Endothelial cell (in vitro differentiated cells): Measurements from ENCODE around the gene CCDC14. TPM values are rescaled to one million over a fixed set of nuclear protein-coding genes. Genes with fewer than 3 reads are reported as not detected.

Experiments
- DNase-seq: peaks from one replicate; pipeline ENCODE4 v3.0.0; 2021; ENCODE audit warnings: low spot score
- H3K27ac Mint-ChIP-seq: one replicate; pipeline ENCODE4 v1.8.0; 2021; ENCODE audit warnings: mixed read lengths, inconsistent platforms; ENCODE audit not compliant: unreplicated experiment
- H3K27me3 Mint-ChIP-seq: one replicate; pipeline ENCODE4 v1.8.0; 2021; ENCODE audit warnings: mild to moderate bottlenecking, moderate library complexity, mixed read lengths, inconsistent platforms; ENCODE audit not compliant: unreplicated experiment
- H3K36me3 Mint-ChIP-seq: one replicate; pipeline ENCODE4 v1.8.0; 2021; ENCODE audit warnings: mild to moderate bottlenecking, low read depth, mixed read lengths, inconsistent platforms; ENCODE audit not compliant: unreplicated experiment
- H3K4me1 Mint-ChIP-seq: one replicate; pipeline ENCODE4 v1.8.0; 2021; ENCODE audit warnings: mild to moderate bottlenecking, mixed read lengths, inconsistent platforms; ENCODE audit not compliant: unreplicated experiment
- H3K4me3 Mint-ChIP-seq: one replicate; pipeline ENCODE4 v1.8.0; 2021; ENCODE audit warnings: mild to moderate bottlenecking, mixed read lengths, inconsistent platforms; ENCODE audit not compliant: unreplicated experiment
- H3K9me3 Mint-ChIP-seq: one replicate; pipeline ENCODE4 v1.8.0; 2021; ENCODE audit warnings: mixed read lengths, inconsistent platforms; ENCODE audit not compliant: unreplicated experiment
- CTCF ChIP-seq: fragments of 200-600 bp; sonication (generic); IDR thresholded peaks from one replicate; pipeline ENCODE4 v1.5.0; 2021; ENCODE audit warnings: antibody characterized with exemption; ENCODE audit not compliant: unreplicated experiment
- total RNA-seq: library from RNA; stranded (reverse); fragmentation: NEBNext Ultra II Directional; extraction: Animal tissue kit (Norgen Biotek cat#: 25700); gene quantifications from one replicate; pipeline ENCODE4 v1.2.1, GENCODE V29; 2021; ENCODE audit not compliant: unreplicated experiment

Gene CCDC14
- total RNA-seq, 1 donor from 2014 or later = 44.5 TPM

GRCh38 chr3:123914829-123915228 is 46.2 kb downstream of the CCDC14 start:
- Mint-ChIP-seq H3K27me3 (no peaks in the 10 kb centered on the region), H3K4me3 (no peak overlapping the region), H3K36me3 (peaks cover under 1% of the 10 kb centered on the region), H3K27ac (no peak overlapping the region), H3K9me3 (no peaks in the 10 kb centered on the region), H3K4me1 (no peaks in the 10 kb centered on the region)
- DNase-seq = no peak
- no peak for TF ChIP-seq CTCF

GRCh38 chr3:123909785-123910184 is 51.2 kb downstream of the CCDC14 start:
- Mint-ChIP-seq H3K4me1 (peaks cover 7% of the 10 kb centered on the region), H3K4me3 (no peak overlapping the region), H3K27me3 (no peaks in the 10 kb centered on the region), H3K9me3 (no peaks in the 10 kb centered on the region), H3K27ac (no peak overlapping the region), H3K36me3 (no peaks in the 10 kb centered on the region)
- DNase-seq = no peak
- TF ChIP-seq CTCF = no peak

GRCh38 chr3:123907720-123908119 is 53.3 kb downstream of the CCDC14 start:
- Mint-ChIP-seq H3K27ac (no peak overlapping the region), H3K4me1 (peaks cover 7% of the 10 kb centered on the region), H3K9me3 (no peaks in the 10 kb centered on the region), H3K27me3 (no peaks in the 10 kb centered on the region), H3K4me3 (no peak overlapping the region), H3K36me3 (no peaks in the 10 kb centered on the region)
- DNase-seq = no peak
- TF ChIP-seq CTCF = no peak

GRCh38 chr3:123899300-123899865 is 61.6 kb downstream of the CCDC14 start:
- H3K9me3 Mint-ChIP-seq = no peaks in the 10 kb centered on the region
- H3K36me3 Mint-ChIP-seq = no peaks in the 10 kb centered on the region
- no peaks in the 10 kb centered on the region for H3K4me1 Mint-ChIP-seq
- H3K27ac Mint-ChIP-seq = no peak overlapping the region
- H3K27me3 Mint-ChIP-seq = no peaks in the 10 kb centered on the region
- H3K4me3 Mint-ChIP-seq = no peak overlapping the region
- DNase-seq = no peak
- TF ChIP-seq CTCF = no peak

GRCh38 chr3:123893012-123893411 is 68.0 kb downstream of the CCDC14 start:
- TF ChIP-seq CTCF = no peak
- Mint-ChIP-seq H3K36me3 (peaks cover 12% of the 10 kb centered on the region), H3K27ac (no peak overlapping the region), H3K4me3 (no peak overlapping the region), H3K27me3 (no peaks in the 10 kb centered on the region), H3K9me3 (peaks cover 14% of the 10 kb centered on the region), H3K4me1 (no peaks in the 10 kb centered on the region)
- DNase-seq = no peak
